A549 (cell line): ENCODE results near the gene TMEM244.

Experiments
- CHD2 ChIP-seq: fragments of 150-350 bp; IDR thresholded peaks from 2 replicates; pipeline ENCODE4 v1.6.1; 2014; ENCODE audit warnings: low read length; ENCODE audit not compliant: partially characterized antibody
- CTCF ChIP-seq: fragments of >200 bp; sonication (Bioruptor Twin); formaldehyde crosslinking; IDR thresholded peaks from 3 replicates; pipeline ENCODE4 v1.5.1; 2016
- EHMT2 ChIP-seq: fragments of 200-600 bp; sonication (generic); IDR thresholded peaks from 2 replicates; pipeline ENCODE4 v1.6.1; 2016; ENCODE audit warnings: antibody characterized with exemption, low read depth, mild to moderate bottlenecking, moderate library complexity
- EP300 ChIP-seq, 2 experiments: fragments of >200 bp; sonication (Bioruptor Twin); formaldehyde crosslinking; IDR thresholded peaks; 2 replicates in 1 of 2; 3 replicates in 1 of 2; pipeline ENCODE4 v1.6.1; 2016 to 2017
- POLR2A ChIP-seq: IDR thresholded peaks from 2 replicates; pipeline ENCODE4 v1.6.1; 2012; ENCODE audit warnings: mild to moderate bottlenecking, low read length
- SMC3 ChIP-seq: fragments of >200 bp; sonication (Bioruptor Twin); formaldehyde crosslinking; IDR thresholded peaks from 3 replicates; pipeline ENCODE4 v1.6.1; 2018; ENCODE audit warnings: inconsistent platforms
- USF2 ChIP-seq: fragments of 450-650 bp; IDR thresholded peaks from 2 replicates; pipeline ENCODE4 v1.6.1; 2014; ENCODE audit warnings: antibody characterized with exemption
- TF ChIP-seq, protein P1 (sequence below): fragments of 200-600 bp; sonication (generic); IDR thresholded peaks from 2 replicates; pipeline ENCODE4 v1.6.1; 2016; ENCODE audit warnings: antibody characterized with exemption, mild to moderate bottlenecking, moderate library complexity
- TF ChIP-seq, protein P2 (sequence below): fragments of 150-350 bp; IDR thresholded peaks from 2 replicates; pipeline ENCODE4 v1.6.1; 2014; ENCODE audit warnings: low read depth, mild to moderate bottlenecking, low read length

- TF ChIP-seq, protein P1, sequence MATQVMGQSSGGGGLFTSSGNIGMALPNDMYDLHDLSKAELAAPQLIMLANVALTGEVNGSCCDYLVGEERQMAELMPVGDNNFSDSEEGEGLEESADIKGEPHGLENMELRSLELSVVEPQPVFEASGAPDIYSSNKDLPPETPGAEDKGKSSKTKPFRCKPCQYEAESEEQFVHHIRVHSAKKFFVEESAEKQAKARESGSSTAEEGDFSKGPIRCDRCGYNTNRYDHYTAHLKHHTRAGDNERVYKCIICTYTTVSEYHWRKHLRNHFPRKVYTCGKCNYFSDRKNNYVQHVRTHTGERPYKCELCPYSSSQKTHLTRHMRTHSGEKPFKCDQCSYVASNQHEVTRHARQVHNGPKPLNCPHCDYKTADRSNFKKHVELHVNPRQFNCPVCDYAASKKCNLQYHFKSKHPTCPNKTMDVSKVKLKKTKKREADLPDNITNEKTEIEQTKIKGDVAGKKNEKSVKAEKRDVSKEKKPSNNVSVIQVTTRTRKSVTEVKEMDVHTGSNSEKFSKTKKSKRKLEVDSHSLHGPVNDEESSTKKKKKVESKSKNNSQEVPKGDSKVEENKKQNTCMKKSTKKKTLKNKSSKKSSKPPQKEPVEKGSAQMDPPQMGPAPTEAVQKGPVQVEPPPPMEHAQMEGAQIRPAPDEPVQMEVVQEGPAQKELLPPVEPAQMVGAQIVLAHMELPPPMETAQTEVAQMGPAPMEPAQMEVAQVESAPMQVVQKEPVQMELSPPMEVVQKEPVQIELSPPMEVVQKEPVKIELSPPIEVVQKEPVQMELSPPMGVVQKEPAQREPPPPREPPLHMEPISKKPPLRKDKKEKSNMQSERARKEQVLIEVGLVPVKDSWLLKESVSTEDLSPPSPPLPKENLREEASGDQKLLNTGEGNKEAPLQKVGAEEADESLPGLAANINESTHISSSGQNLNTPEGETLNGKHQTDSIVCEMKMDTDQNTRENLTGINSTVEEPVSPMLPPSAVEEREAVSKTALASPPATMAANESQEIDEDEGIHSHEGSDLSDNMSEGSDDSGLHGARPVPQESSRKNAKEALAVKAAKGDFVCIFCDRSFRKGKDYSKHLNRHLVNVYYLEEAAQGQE, result no peak
- TF ChIP-seq USF2 (no peak), CTCF (no peak), SMC3 (no peak), CHD2 (no peak), EP300 (IDR thresholded peaks at IDR 0.05) (no peak), EHMT2 (no peak), POLR2A (no peak)
- TF ChIP-seq, protein P2, sequence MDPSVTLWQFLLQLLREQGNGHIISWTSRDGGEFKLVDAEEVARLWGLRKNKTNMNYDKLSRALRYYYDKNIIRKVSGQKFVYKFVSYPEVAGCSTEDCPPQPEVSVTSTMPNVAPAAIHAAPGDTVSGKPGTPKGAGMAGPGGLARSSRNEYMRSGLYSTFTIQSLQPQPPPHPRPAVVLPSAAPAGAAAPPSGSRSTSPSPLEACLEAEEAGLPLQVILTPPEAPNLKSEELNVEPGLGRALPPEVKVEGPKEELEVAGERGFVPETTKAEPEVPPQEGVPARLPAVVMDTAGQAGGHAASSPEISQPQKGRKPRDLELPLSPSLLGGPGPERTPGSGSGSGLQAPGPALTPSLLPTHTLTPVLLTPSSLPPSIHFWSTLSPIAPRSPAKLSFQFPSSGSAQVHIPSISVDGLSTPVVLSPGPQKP, result no peak
Observed at GRCh38 chr6:129866688-129867087, 5.6 kb upstream of the TMEM244 start.
